ENCODE results near the gene CTNNBL1.

GRCh38 chr20:37725855-37726254 lies 32.0 kb downstream of the CTNNBL1 start:
- no peak for TF ChIP-seq CTCF (IDR thresholded peaks at IDR 0.05)
- TF ChIP-seq POLR2A (IDR thresholded peaks at IDR 0.05): no peak

Data from stomach (tissue), 4 donors.